NCI-H1930 (cell line): ENCODE measurements around the gene CHRNA9.
"Not testable (repeated sequence)": the region's sequence is repeated elsewhere in the genome, so short reads cannot be mapped to it uniquely, and the experiment has no call there.

ENCODE experiments used
- DNase-seq, 2 experiments: peaks; one replicate each; lab custom pipeline; 2025; lab: John Stamatoyannopoulos, UW

CHRNA9 gene

GRCh38 chr4:40388239-40388638, 53.1 kb downstream of the CHRNA9 start:
- DNase-seq = no peak

- DNase-seq = no peak
These were observed 54.9 kb downstream of the CHRNA9 start for GRCh38 chr4:40389986-40390385.

GRCh38 chr4:40392241-40392640, 57.1 kb downstream of the CHRNA9 start:
- DNase-seq = not testable (repeated sequence)

GRCh38 chr4:40394236-40394635, 59.1 kb downstream of the CHRNA9 start:
- DNase-seq = no peak

- no peak for DNase-seq
These were observed 60.2 kb downstream of the CHRNA9 start for GRCh38 chr4:40395166-40395900.

GRCh38 chr4:40395908-40396793, 61.0 kb downstream of the CHRNA9 start:
- DNase-seq = no peak

GRCh38 chr4:40399578-40399977, 64.4 kb downstream of the CHRNA9 start:
- no peak for DNase-seq

GRCh38 chr4:40401096-40401495, 66.0 kb downstream of the CHRNA9 start:
- no peak for DNase-seq

GRCh38 chr4:40401631-40402030, 66.5 kb downstream of the CHRNA9 start:
- no peak for DNase-seq

- no peak for DNase-seq
These were observed 67.4 kb downstream of the CHRNA9 start for GRCh38 chr4:40402556-40402955.

GRCh38 chr4:40403081-40403480, 67.9 kb downstream of the CHRNA9 start:
- DNase-seq = no peak
